Fibroblast of the aortic adventitia (primary cell): ENCODE measurements around the gene CD36. TPM values are rescaled to one million over a fixed set of nuclear protein-coding genes. Genes with fewer than 3 reads are reported as not detected.

Source experiments
- DNase-seq: peaks from one replicate; pipeline ENCODE4 v3.0.0-alpha.2; 2010; ENCODE audit warnings: low read depth
- H3K4me3 ChIP-seq: 2 replicates; pipeline ENCODE4 v1.5.1; 2011; ENCODE audit warnings: low read depth, mild to moderate bottlenecking, control low read depth, low read length, moderate library complexity
- total RNA-seq: library from RNA; depleted of rRNA; stranded (reverse); fragments of >200 nt; gene quantifications from 2 replicates; pipeline ENCODE4 v1.2.3, GENCODE V29; 2012; ENCODE audit warnings: low replicate concordance
- TF ChIP-seq, protein P1 (sequence below): IDR thresholded peaks from 2 replicates; pipeline ENCODE4 v1.5.1; 2011; ENCODE audit warnings: mild to moderate bottlenecking, low read length, control low read depth, inconsistent platforms; ENCODE audit not compliant: insufficient read depth

The CD36 gene
- total RNA-seq, 1 donor = 1.7 TPM

DNA sequence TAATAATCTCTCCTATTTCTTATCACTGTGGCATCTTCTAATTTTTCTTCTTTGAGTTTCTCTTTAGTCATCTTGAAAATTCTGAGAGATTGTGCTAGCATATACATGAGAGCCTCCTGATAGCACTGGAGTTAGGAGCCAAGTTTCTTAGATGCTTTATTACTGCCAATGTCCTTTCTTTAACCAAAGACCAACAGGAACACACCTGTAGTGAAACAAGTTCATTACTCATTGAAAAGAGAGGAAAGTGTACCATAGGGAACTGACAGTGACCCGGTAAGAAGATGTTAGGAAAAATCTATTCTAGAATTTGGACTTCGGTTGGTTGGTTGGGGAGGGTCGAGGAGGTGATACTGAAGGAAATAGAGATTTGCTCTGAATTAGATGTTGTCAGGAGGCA, 27.1 kb upstream of the CD36 start:
- H3K4me3 ChIP-seq = no peak overlapping the region
- TF ChIP-seq, protein P1, sequence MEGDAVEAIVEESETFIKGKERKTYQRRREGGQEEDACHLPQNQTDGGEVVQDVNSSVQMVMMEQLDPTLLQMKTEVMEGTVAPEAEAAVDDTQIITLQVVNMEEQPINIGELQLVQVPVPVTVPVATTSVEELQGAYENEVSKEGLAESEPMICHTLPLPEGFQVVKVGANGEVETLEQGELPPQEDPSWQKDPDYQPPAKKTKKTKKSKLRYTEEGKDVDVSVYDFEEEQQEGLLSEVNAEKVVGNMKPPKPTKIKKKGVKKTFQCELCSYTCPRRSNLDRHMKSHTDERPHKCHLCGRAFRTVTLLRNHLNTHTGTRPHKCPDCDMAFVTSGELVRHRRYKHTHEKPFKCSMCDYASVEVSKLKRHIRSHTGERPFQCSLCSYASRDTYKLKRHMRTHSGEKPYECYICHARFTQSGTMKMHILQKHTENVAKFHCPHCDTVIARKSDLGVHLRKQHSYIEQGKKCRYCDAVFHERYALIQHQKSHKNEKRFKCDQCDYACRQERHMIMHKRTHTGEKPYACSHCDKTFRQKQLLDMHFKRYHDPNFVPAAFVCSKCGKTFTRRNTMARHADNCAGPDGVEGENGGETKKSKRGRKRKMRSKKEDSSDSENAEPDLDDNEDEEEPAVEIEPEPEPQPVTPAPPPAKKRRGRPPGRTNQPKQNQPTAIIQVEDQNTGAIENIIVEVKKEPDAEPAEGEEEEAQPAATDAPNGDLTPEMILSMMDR = no peak

DNA sequence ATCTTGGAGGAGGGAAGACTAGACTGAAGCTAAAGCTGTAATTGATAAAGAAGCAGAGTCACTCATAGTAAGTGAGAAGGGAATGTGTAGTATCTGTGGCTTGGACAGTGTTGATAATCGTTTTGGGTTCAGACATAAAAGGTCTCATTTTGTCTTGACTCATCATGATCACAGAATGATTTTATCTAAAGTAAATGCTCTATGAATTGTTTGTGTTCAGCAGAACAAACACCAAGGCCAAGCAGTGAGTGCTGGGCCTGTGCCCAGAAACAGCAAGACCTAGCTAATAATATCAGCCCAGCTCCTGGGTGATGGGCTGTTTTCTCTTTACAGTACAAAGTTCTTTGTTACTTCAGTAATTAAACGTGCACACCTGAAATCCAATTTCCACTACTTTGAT, 26.7 kb upstream of the CD36 start:
- no peak overlapping the region for H3K4me3 ChIP-seq
- TF ChIP-seq, protein P1 = no peak
- peak; percentile 68 for DNase-seq

More for the DNA sequence above, 27.1 kb upstream of the CD36 start:
- no peak for DNase-seq

DNA sequence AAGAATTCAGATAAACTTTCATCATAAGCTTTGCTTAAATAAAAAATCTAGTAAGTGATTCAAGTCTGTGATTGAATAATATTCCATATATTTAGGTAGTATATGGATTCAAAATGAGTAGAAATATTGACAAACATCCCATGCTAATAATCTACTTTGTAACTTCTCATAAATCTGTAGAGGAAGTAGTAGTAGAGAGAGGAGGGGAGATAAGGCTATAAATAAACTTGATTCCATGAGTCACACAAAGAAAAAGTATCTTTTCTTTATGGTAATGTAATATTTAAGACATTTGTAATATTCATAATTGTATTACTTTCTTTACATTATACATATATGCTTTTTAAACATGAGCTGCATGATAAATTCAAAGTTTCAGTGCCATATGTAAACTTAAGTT, 25.6 kb upstream of the CD36 start:
- no peak for DNase-seq
- TF ChIP-seq, protein P1 = no peak
- no peak overlapping the region for H3K4me3 ChIP-seq

DNA sequence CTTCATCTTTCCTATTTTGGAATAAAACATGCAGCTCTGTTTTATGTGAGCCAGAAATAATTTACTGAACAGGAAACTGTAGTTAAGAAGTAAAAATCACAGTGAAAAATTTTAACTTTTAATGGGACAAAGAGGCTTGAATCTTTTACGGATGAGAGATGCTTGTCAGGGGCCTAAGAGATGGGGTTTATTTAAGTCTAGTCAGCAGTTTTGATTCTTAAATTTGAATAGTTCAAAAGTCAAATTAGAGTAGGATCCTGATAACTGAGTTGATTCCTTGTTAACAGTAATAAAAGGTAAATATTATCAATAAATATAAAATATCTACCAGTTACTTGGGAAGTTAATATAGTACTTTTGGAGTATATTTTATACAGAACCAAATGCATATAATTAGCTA, 24.9 kb upstream of the CD36 start:
- no peak overlapping the region for H3K4me3 ChIP-seq
- TF ChIP-seq, protein P1 = no peak

DNA sequence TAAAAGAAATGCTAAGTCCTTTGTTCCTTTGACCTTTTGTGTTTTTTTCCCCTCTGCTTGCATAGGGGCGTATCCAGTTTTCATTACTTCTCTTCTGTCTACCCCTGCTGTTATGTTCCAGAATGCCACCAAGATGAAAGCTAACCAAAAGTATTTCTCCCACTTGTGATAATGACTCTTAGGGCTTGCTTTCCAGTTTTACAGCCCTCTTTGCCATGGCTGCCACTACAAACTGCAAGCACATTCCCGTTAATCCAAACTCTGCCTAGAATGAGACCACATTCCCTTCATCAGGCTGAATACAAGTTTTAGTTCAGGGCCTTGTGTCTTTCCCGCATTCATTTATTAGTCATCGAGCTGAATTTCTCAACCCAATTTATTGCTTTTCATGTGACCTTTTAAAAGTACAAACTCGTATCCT, 23.6 kb upstream of the CD36 start:
- no peak overlapping the region for H3K4me3 ChIP-seq
- DNase-seq = no peak
- TF ChIP-seq, protein P1 = no peak

More for the DNA sequence above, 24.9 kb upstream of the CD36 start:
- no peak for DNase-seq

DNA sequence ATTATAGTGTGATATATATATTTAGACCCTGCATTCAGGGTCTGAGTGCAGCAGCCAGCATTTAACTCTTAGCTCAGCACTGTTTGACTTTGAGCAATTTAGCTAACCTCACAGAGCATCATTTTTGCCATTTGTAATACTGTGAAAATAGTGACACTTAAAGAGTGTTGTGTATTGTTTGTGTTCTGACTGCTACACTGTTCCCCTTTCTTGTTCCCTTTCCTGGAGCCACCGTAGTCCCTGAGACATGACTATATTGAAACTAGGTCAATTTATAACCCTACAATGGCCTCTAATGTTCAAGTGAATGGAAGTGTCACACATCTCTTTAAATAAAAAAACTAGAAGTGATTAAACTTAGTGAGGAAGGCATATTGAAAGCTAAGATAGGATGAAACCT, 20.3 kb upstream of the CD36 start:
- TF ChIP-seq, protein P1 = no peak
- no peak for DNase-seq
- H3K4me3 ChIP-seq = no peak overlapping the region

DNA sequence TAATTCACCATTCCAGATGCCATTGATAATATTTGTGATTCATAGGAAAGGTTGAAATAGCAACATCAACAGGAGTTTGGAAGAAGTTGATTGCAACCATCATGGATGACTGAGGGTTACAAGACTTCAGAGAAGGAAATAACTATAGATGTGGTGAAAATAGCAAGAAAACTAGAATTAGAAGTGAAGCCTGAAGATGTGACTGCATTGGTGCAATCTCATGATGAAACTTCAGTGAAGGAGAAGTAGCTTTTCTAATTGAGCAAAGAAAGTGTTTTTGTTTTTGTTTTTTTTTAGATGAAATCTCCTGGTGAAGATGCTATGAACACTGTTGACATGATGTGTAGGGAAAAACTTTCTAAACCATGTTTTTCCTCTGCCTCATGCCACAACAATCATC, 18.7 kb upstream of the CD36 start:
- no peak for DNase-seq
- TF ChIP-seq, protein P1 = no peak
- H3K4me3 ChIP-seq = no peak overlapping the region
